ENCODE results near the gene MXI1. TPM values are rescaled to one million over a fixed set of nuclear protein-coding genes. Genes with fewer than 3 reads are reported as not detected.

Gene MXI1
- total and polyA plus RNA-seq, 12 donors, result 21.4 to 69.8 (median 38.6) TPM

DNA sequence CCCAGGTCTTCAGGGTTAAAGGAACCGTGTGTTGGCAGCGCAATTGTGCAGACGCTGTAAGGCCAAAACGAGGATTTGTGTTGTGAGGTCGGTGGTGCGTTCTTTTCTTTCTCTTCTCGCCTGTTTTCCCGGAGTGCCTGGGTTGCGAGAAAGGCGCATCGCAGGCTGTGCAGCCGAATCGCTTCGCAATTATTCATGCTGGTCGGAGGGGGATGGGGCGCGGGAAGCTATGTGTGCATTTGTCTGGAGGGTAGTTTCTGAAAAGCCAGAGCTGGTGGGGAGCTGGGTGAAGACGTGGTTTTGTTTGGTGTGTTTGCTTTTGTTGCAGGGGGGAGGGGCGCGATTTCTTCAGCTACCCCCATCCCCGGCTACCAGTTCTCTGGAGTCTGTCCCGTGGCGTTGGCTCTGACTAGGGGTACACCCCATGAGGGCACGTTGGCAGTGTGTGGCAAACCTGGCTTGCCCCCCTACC, 2.1 kb downstream of the MXI1 start:
- intact Hi-C loops (cut with DNase I), result no loop called here
- Histone ChIP-seq H3K9me3 (replicated peaks in 1 of 3) (no peaks in the 10 kb centered on the region), H3K36me3 (replicated peaks in 1 of 2) (no peaks in the 10 kb centered on the region), H3K27me3 (no peaks in the 10 kb centered on the region), H3K27ac (peak overlapping the region; percentile 50 to 98 (median 97)), H3K4me3 (peak overlapping the region in 3 of 4 donors; percentile 21 to 63 (median 58)), H3K4me1 (replicated peaks in 1 of 2) (peaks cover 0 to 19% of the 10 kb centered on the region in 2 donors)
- 0 to 4% (median 1%) methylated on average over 12 to 24 of the region's 24 CpGs for WGBS, 4 donors
- TF ChIP-seq POLR2A (IDR thresholded peaks at IDR 0.05) (peak; percentile 34 to 78), CTCF (IDR thresholded peaks at IDR 0.05) (no peak)
- peak; percentile 72 to 88 (median 86) for DNase-seq

GRCh38 chr10:110209926-110210673, 2.7 kb downstream of the MXI1 start:
- Histone ChIP-seq H3K4me1 (replicated peaks in 1 of 2) (peaks cover 0 to 19% of the 10 kb centered on the region in 2 donors), H3K9me3 (replicated peaks in 1 of 3) (no peaks in the 10 kb centered on the region), H3K36me3 (replicated peaks in 1 of 2) (no peaks in the 10 kb centered on the region), H3K27me3 (no peaks in the 10 kb centered on the region), H3K27ac (peak overlapping the region; percentile 91 to 98 (median 97)), H3K4me3 (peak overlapping the region; percentile 53 to 63 (median 59))
- TF ChIP-seq POLR2A (IDR thresholded peaks at IDR 0.05), result no peak
- TF ChIP-seq CTCF (IDR thresholded peaks at IDR 0.05), result no peak
- intact Hi-C loops (cut with DNase I), result no loop called here
- peak; percentile 55 to 84 (median 70) for DNase-seq
- 1% methylated on average over 19 to 63 of the region's 63 CpGs for WGBS, 4 donors

DNA sequence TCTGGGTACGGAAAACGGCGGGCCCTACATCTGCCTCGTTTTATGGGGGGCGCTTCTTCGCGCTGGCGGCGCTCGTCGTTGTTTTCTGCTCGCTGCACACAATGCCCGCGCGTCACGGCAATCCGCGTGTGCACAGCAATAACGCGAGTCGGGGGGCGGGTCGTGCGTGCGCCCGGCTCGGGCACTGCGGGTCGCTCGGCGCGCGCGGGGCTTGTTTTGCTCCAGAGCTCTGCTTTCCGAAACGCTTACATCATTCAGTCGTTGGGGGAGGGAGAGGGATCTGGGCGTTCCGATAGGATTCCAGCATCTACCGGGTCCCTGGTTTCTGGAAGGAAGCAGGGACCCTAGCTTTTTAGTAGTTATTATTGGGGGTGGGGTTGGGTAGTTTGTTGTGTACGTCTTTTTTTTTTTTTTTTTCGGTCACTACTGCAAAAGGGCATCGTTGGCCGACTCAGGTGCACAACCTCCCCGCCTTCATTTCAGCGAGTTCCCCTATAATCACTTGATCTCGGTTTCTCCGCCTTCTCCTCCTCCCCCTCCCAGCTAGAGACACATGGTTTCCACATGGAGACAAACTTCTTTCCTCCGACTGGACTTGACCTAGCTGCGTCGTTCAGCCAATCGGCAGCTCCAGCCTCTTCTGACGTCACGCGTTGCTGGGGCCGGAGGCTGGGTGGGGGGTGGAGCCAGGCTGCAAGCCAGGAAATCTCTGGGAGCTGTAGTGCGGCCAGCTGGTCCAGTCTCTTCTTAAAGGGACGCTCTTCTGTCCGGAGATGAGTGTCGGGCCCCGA, 3.5 kb downstream of the MXI1 start:
- TF ChIP-seq POLR2A (IDR thresholded peaks at IDR 0.05) (peak; percentile 84 to 91), CTCF (IDR thresholded peaks at IDR 0.05) (no peak)
- peaks cover 0 to 23% of the 10 kb centered on the region in 2 donors for H3K4me1 ChIP-seq (replicated peaks in 1 of 2)
- H3K9me3 ChIP-seq (replicated peaks in 1 of 3), result no peaks in the 10 kb centered on the region
- no peaks in the 10 kb centered on the region for H3K36me3 ChIP-seq (replicated peaks in 1 of 2)
- H3K4me3 ChIP-seq, result peak overlapping the region; percentile 53 to 63 (median 59)
- H3K27ac ChIP-seq, result peak overlapping the region; percentile 91 to 98 (median 97)
- WGBS, 4 donors, result 0% methylated on average over 34 to 61 of the region's 61 CpGs
- peak; percentile 98 to 99 (median 98) for DNase-seq
- H3K27me3 ChIP-seq, result no peaks in the 10 kb centered on the region
- intact Hi-C loops (cut with DNase I), result no loop called here

- intact Hi-C loops (cut with DNase I), result no loop called here
- no peaks in the 10 kb centered on the region for H3K36me3 ChIP-seq (replicated peaks in 1 of 2)
- peak overlapping the region in 2 of 4 donors; percentile 58 to 63 for H3K4me3 ChIP-seq
- DNase-seq, result no peak
- TF ChIP-seq CTCF (IDR thresholded peaks at IDR 0.05) (no peak), POLR2A (IDR thresholded peaks at IDR 0.05) (no peak)
- H3K27ac ChIP-seq, result peak overlapping the region in 4 of 5 donors; percentile 9 to 98 (median 80)
- H3K4me1 ChIP-seq (replicated peaks in 1 of 2), result peaks cover 0 to 25% of the 10 kb centered on the region in 2 donors
- WGBS, 4 donors, result 3 to 7% (median 5%) methylated on average over 10 of the region's 10 CpGs
- no peaks in the 10 kb centered on the region for H3K27me3 ChIP-seq
- no peaks in the 10 kb centered on the region for H3K9me3 ChIP-seq (replicated peaks in 1 of 3)
These were observed 4.0 kb downstream of the MXI1 start for GRCh38 chr10:110211465-110211843.
